ENCODE data around the gene LARGE1.
"Not testable (repeated sequence)": the region's sequence is repeated elsewhere in the genome, so short reads cannot be mapped to it uniquely, and the experiment has no call there.

The LARGE1 gene

DNA sequence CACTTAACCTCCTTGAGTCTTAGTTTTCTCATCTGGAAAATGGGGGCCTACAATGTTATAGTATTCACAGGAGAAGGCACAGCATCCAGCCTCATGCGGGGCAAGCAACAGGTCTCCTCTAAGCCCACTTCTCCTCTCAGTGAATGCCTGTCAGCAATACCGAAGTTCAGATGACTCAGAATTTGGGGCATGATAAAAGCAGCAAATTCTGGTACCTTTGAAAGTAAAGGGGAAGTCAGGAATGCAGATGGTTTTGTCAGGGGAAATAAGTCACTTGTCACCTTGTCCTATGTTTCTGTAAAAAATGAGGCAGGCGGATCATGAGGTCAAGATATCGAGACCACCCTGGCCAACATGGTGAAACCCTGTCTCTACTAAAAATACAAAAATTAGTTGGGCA lies 350.2 kb downstream of the LARGE1 start:
- TF ChIP-seq, protein P1, sequence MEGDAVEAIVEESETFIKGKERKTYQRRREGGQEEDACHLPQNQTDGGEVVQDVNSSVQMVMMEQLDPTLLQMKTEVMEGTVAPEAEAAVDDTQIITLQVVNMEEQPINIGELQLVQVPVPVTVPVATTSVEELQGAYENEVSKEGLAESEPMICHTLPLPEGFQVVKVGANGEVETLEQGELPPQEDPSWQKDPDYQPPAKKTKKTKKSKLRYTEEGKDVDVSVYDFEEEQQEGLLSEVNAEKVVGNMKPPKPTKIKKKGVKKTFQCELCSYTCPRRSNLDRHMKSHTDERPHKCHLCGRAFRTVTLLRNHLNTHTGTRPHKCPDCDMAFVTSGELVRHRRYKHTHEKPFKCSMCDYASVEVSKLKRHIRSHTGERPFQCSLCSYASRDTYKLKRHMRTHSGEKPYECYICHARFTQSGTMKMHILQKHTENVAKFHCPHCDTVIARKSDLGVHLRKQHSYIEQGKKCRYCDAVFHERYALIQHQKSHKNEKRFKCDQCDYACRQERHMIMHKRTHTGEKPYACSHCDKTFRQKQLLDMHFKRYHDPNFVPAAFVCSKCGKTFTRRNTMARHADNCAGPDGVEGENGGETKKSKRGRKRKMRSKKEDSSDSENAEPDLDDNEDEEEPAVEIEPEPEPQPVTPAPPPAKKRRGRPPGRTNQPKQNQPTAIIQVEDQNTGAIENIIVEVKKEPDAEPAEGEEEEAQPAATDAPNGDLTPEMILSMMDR (IDR thresholded peaks at IDR 0.05; ENCODE audit: borderline replicate concordance, control extremely low read depth, extremely low read depth, insufficient read depth, missing control alignments) = no peak
- no peak for DNase-seq (ENCODE audit: low spot score)
- in situ Hi-C loops (cut with MboI; ENCODE audit: low sequenced_read_pairs, unreplicated experiment) = loop anchor here (10.0 kb wide), 2 partner anchors 265 to 345 kb away; no protein-coding TSS in a partner anchor

DNA sequence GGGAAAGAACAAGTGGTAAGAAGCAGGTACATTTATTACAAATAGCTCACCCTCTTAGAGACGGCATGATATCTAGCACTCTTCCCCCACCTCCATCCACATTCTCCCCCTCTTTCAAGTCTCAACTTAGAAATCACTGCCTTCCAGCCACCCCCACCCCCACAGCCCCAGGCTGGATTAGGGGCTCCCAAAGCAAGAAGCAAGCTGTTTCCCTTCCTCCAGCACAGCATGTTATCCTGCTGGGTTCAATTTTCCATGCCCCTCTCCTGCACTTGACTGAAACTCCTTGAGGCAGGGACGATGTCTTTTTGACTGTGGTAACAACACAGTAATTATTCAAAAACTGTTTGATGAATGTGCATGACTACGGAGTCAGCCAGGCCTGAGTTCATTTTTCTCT lies 350.7 kb downstream of the LARGE1 start:
- in situ Hi-C loops (cut with MboI; ENCODE audit: low sequenced_read_pairs, unreplicated experiment) = no loop called here
- no peak for DNase-seq (ENCODE audit: low spot score)
- TF ChIP-seq, protein P1 (IDR thresholded peaks at IDR 0.05; ENCODE audit: borderline replicate concordance, control extremely low read depth, extremely low read depth, insufficient read depth, missing control alignments) = no peak

DNA sequence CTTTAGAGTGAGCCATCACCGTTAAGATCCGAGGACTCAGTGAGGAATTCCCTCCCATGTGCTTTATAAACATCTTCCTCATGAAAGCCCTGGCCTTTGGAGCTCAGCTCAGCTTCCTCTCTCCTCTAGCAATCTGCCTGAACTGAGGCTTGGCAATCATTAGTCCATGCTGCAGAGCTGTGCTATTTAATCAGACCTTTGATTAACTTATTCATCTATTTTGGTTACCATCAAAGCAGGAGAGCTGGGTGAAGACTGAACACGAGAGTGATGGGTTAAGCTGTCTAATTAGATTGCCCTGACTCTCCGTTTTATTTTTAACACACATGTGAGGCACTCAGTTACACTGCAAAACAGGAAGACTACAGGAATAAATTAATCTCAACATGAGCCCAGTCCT lies 351.3 kb downstream of the LARGE1 start:
- TF ChIP-seq, protein P1 (IDR thresholded peaks at IDR 0.05; ENCODE audit: borderline replicate concordance, control extremely low read depth, extremely low read depth, insufficient read depth, missing control alignments) = no peak
- DNase-seq (ENCODE audit: low spot score) = no peak
- in situ Hi-C loops (cut with MboI; ENCODE audit: low sequenced_read_pairs, unreplicated experiment) = no loop called here

DNA sequence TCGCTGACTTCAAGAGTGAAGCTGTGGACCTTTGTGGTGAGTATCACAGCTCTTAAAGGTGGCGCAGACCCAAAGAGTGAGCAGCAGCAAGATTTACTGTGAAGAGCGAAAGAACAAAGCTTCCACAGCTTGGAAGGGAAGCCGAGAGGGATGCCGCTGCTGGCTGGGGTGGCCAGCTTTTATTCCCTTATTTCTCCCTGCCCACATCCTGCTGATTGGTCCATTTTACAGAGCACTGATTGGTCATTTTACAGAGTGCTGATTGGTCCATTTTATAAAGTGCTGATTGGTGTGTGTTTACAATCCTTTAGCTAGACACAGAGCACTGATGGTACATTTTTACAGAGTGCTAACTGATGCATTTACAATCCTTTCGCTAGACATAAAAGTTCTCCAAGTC lies 353.8 kb downstream of the LARGE1 start:
- in situ Hi-C loops (cut with MboI; ENCODE audit: low sequenced_read_pairs, unreplicated experiment) = not testable (repeated sequence)

DNA sequence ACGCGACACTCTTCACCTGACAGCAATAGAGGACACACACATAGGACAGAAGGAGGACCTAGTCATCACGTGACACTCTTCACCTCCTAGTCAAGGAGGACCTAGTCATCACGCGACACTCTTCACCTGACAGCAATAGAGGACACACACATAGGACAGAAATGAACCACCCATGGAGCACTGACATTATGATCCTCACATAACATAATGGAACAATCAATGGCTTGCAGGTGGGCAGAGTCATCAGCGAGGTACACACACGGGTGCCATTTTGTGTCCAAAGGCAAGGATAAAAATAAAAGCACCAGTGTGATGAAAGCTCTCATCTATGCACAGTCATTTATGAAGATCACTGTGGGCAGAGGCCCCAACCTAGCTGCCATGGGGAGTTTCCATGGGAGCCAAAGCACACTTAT lies 354.7 kb downstream of the LARGE1 start:
- DNase-seq (ENCODE audit: low spot score) = no peak
- TF ChIP-seq, protein P1 (IDR thresholded peaks at IDR 0.05; ENCODE audit: borderline replicate concordance, control extremely low read depth, extremely low read depth, insufficient read depth, missing control alignments) = no peak
- in situ Hi-C loops (cut with MboI; ENCODE audit: low sequenced_read_pairs, unreplicated experiment) = no loop called here

More for the DNA sequence above, 353.8 kb downstream of the LARGE1 start:
- not testable (repeated sequence) for DNase-seq (ENCODE audit: low spot score)

DNA sequence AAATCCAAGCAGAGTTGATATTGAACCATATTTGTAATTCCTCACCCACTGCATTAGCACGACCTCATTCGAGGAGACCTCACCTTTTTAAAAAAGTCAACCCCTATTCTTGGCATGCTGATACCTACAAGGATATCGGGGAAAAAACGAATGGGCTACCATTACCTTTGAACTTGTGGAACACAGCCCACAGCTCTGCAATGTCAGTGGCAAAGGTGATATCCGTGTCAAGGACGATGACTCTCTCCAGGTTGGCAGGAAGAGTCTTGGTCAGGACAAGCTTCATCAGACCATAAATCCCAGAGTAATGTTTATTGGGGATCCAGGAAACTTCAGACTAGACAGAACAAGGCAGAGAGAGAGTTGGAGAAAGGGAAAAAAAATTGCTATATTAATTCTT lies 355.6 kb downstream of the LARGE1 start:
- no peak for DNase-seq (ENCODE audit: low spot score)
- in situ Hi-C loops (cut with MboI; ENCODE audit: low sequenced_read_pairs, unreplicated experiment) = no loop called here
- TF ChIP-seq, protein P1 (IDR thresholded peaks at IDR 0.05; ENCODE audit: borderline replicate concordance, control extremely low read depth, extremely low read depth, insufficient read depth, missing control alignments) = no peak

DNA sequence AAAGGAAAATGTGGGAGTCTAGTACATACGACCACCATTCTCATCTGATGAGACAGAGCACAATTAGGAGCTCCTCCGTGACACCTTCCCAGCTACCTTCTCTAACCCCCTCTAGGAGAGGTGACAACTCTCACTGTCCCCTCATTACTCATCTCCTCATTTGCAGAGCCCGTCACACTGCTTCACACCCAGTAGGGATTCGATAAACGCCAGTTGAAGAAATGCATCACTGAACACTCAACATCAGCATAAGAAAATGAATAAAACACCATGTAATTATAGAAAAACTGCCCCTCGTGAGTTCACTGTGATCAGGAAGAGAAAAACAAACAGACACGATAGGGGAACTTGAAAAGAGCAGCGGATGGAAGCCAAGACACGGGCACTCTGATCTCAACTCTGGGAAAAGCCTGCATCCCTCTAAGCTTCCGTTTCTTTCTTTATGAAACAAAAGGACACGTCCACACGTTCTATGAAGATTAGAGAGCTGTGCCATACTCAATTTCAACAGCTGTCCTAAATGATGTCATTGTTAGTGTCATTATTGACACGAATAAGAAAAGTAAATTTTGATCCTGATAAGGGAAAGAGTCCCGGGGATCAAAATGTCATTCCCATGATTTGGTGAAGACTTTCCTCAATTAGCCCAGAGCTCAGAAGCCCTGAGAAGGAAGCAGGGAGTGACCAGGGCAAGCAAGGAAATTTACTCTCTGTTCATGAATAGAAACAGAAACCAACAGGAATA lies 356.9 kb downstream of the LARGE1 start:
- TF ChIP-seq, protein P1 (IDR thresholded peaks at IDR 0.05; ENCODE audit: borderline replicate concordance, control extremely low read depth, extremely low read depth, insufficient read depth, missing control alignments) = no peak
- in situ Hi-C loops (cut with MboI; ENCODE audit: low sequenced_read_pairs, unreplicated experiment) = no loop called here
- no peak for DNase-seq (ENCODE audit: low spot score)
